IPS-NIHi7 (cell line): ENCODE measurements around the gene SULT1A2.
"Not testable (repeated sequence)": the region's sequence is repeated elsewhere in the genome, so short reads cannot be mapped to it uniquely, and the experiment has no call there.

Source experiments
- DNase-seq: peaks from one replicate; pipeline ENCODE4 v3.0.0; 2012; ENCODE audit warnings: mixed read lengths; ENCODE audit errors: extremely low spot score

Gene SULT1A2

GRCh38 chr16:28596840-28597691 is at the start of gene SULT1A2:
TSS of gene SULT1A2 (minus strand) at chr16:28597050. CDS start at chr16:28595930, 1,120 bp downstream.
- peak; percentile 46 for DNase-seq

- not testable (repeated sequence) for DNase-seq
Observed at GRCh38 chr16:28639959-28640358, 43.1 kb upstream of the SULT1A2 start.

GRCh38 chr16:28638359-28638758 is 41.5 kb upstream of the SULT1A2 start:
- not testable (repeated sequence) for DNase-seq

- not testable (repeated sequence) for DNase-seq
Observed at GRCh38 chr16:28637765-28638164, 40.9 kb upstream of the SULT1A2 start, which contains the start of gene NPIPB8. TSS of gene NPIPB8 (plus strand) at chr16:28638065. CDS start at chr16:28638361, 296 bp downstream.

- DNase-seq, result not testable (repeated sequence)
Observed at GRCh38 chr16:28636093-28636823, 39.4 kb upstream of the SULT1A2 start.

- not testable (repeated sequence) for DNase-seq
Observed at GRCh38 chr16:28630905-28631304, 34.1 kb upstream of the SULT1A2 start.

GRCh38 chr16:28623172-28623711 is 26.4 kb upstream of the SULT1A2 start:
- DNase-seq, result no peak

GRCh38 chr16:28622532-28623171 is 25.8 kb upstream of the SULT1A2 start:
- not testable (repeated sequence) for DNase-seq

- no peak for DNase-seq
Observed at GRCh38 chr16:28621481-28622155, 24.8 kb upstream of the SULT1A2 start.

- not testable (repeated sequence) for DNase-seq
Observed at GRCh38 chr16:28620316-28620715, 23.5 kb upstream of the SULT1A2 start.

GRCh38 chr16:28617874-28618273 is 21.0 kb upstream of the SULT1A2 start:
- no peak for DNase-seq

GRCh38 chr16:28616636-28617035 is 19.8 kb upstream of the SULT1A2 start:
- no peak for DNase-seq

GRCh38 chr16:28616224-28616577 is 19.4 kb upstream of the SULT1A2 start:
- DNase-seq, result not testable (repeated sequence)

GRCh38 chr16:28615486-28616223 is 18.8 kb upstream of the SULT1A2 start:
- DNase-seq, result not testable (repeated sequence)

- DNase-seq, result not testable (repeated sequence)
Observed at GRCh38 chr16:28614561-28614960, 17.7 kb upstream of the SULT1A2 start.

GRCh38 chr16:28613912-28614311 is 17.1 kb upstream of the SULT1A2 start:
- not testable (repeated sequence) for DNase-seq

- not testable (repeated sequence) for DNase-seq
Observed at GRCh38 chr16:28612359-28613280, 15.8 kb upstream of the SULT1A2 start.

GRCh38 chr16:28610595-28611191 is 13.8 kb upstream of the SULT1A2 start:
- DNase-seq, result no peak
